ENCODE measurements around the gene CPED1.

DNA sequence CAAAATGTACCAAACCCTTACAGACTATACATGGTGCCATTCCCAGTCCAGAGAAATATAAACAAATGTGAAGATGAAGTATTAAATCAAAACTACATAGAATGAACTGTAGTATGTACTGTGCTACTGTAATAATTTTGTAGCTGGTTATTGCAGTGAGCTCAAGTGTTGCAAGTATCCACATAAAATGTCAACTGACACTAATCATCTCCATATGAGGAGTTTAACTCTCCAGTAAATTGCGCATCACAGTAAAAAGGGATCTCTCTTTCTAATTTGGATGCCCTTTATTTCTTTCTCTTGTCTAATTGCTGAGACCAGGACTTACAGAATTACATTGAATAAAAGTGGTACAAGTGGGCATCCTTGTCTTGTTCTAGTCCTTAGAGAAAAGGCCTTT lies 165.5 kb downstream of the CPED1 start:
- TF ChIP-seq POLR2AphosphoS5 (IDR thresholded peaks at IDR 0.05; ENCODE audit: low read length) (no peak), RB1 (IDR thresholded peaks at IDR 0.05; ENCODE audit: borderline replicate concordance) (no peak), SP1 (IDR thresholded peaks at IDR 0.05; ENCODE audit: low read depth, low read length) (no peak)
